Nephron progenitor cell (in vitro differentiated cells): ENCODE data around the gene CCNE1.
"Not testable (repeated sequence)": the region's sequence is repeated elsewhere in the genome, so short reads cannot be mapped to it uniquely, and the experiment has no call there.

Experiments used
- DNase-seq: peaks from one replicate; pipeline ENCODE4 v3.0.0; 2021
- H3K27ac Mint-ChIP-seq: 2 replicates; pipeline ENCODE4 v1.8.0; 2021; ENCODE audit warnings: mild to moderate bottlenecking, moderate library complexity, mixed read lengths
- H3K27me3 Mint-ChIP-seq: 2 replicates; pipeline ENCODE4 v1.8.0; 2021; ENCODE audit warnings: mild to moderate bottlenecking, low read depth, mixed read lengths; ENCODE audit not compliant: poor library complexity
- H3K36me3 Mint-ChIP-seq: 2 replicates; pipeline ENCODE4 v1.8.0; 2021; ENCODE audit warnings: low read depth, mixed read lengths
- H3K4me1 Mint-ChIP-seq: 2 replicates; pipeline ENCODE4 v1.8.0; 2021; ENCODE audit warnings: mixed read lengths
- H3K4me3 Mint-ChIP-seq: 2 replicates; pipeline ENCODE4 v1.8.0; 2021; ENCODE audit warnings: mild to moderate bottlenecking, moderate library complexity, mixed read lengths
- H3K9me3 Mint-ChIP-seq: 2 replicates; pipeline ENCODE4 v1.8.0; 2021; ENCODE audit warnings: mild to moderate bottlenecking, moderate library complexity, mixed read lengths
- TF ChIP-seq, protein P1 (sequence below): fragments of 200-600 bp; sonication (generic); IDR thresholded peaks from 2 replicates; pipeline ENCODE4 v1.5.0; 2021; ENCODE audit warnings: antibody characterized with exemption

Gene CCNE1

DNA sequence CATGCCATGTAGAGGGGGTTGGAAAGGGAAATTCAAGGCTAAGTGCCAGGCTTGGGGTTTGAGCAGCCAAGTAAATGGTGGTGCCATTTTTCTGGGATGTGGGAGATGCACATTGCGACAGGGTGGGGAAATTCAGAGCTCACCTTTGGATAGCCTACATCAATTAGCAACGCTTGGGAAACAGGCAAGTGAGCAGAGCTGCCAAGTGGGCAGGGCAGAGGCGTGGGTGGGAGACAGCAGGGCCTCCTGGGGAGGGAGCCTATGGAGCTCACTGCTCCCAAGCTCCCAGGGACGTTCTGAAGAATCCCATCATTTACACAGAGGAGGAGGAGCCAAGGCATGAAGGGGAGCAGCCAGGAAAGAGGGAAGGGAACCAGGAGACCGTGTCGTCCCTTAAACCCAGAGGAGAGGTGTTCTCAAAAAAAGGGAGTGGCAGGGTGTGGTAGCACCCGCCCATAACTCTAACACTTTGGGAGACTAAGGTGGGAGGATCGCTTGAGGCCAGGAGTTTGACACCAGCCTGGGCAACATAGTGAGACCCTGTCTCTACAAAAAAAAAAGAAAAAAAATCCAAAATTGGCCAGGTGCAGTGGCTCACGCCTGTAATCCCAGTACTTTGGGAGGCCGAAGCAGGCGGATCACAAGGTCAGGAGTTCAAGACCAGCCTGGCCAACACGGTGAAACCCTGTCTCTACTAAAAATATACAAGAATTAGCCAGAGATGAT, 11.5 kb upstream of the CCNE1 start:
- H3K27me3 Mint-ChIP-seq: peaks cover 8% of the 10 kb centered on the region
- no peaks in the 10 kb centered on the region for H3K36me3 Mint-ChIP-seq
- no peak for DNase-seq
- peaks cover 52% of the 10 kb centered on the region for H3K4me1 Mint-ChIP-seq
- TF ChIP-seq, protein P1, sequence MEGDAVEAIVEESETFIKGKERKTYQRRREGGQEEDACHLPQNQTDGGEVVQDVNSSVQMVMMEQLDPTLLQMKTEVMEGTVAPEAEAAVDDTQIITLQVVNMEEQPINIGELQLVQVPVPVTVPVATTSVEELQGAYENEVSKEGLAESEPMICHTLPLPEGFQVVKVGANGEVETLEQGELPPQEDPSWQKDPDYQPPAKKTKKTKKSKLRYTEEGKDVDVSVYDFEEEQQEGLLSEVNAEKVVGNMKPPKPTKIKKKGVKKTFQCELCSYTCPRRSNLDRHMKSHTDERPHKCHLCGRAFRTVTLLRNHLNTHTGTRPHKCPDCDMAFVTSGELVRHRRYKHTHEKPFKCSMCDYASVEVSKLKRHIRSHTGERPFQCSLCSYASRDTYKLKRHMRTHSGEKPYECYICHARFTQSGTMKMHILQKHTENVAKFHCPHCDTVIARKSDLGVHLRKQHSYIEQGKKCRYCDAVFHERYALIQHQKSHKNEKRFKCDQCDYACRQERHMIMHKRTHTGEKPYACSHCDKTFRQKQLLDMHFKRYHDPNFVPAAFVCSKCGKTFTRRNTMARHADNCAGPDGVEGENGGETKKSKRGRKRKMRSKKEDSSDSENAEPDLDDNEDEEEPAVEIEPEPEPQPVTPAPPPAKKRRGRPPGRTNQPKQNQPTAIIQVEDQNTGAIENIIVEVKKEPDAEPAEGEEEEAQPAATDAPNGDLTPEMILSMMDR: no peak
- H3K27ac Mint-ChIP-seq: no peak overlapping the region
- no peaks in the 10 kb centered on the region for H3K9me3 Mint-ChIP-seq
- H3K4me3 Mint-ChIP-seq: no peak overlapping the region

DNA sequence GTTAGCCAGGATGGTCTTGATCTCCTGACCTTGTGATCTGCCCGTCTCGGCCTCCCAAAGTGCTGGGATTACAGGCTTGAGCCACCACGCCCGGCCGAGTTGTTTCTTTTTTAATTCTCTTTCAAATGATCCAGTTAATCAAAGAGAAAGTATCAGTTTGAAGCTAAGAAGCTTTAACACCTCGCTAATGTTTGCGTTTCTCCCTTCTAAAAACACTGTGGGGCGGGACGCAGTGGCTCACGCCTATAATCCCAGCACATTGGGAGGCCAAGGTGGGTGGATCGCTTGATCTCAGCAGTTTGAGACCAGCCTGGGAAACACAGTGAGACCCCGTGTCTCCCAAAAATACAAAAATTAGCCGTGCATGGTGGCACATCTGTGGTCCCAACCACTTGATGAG, 7.8 kb upstream of the CCNE1 start:
- Mint-ChIP-seq H3K27ac (peak overlapping the region; percentile 91), H3K4me1 (peaks cover 51% of the 10 kb centered on the region)
- not testable (repeated sequence) for H3K36me3 Mint-ChIP-seq, H3K4me3 Mint-ChIP-seq, H3K27me3 Mint-ChIP-seq, DNase-seq, H3K9me3 Mint-ChIP-seq

DNA sequence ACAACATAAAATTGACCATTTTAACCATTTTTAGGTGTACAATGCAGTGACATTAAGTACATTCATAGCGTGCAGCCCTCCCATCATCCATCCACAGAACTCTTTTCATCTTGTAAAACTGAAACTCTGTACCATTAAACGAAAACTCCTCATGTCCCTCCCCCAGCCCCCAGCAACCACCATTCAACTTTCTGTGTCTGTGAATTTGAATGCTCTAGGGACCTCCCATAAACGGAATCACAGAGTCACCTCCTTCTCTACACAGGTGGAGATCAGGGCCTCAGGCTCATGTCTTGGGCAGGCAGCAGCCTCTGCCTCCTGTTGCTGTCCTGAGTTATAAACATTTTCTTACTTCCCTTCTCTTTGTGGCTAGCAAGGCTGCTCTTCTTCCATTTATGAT, 7.3 kb upstream of the CCNE1 start:
- H3K4me3 Mint-ChIP-seq: peak overlapping the region; percentile 55
- H3K9me3 Mint-ChIP-seq: no peaks in the 10 kb centered on the region
- H3K36me3 Mint-ChIP-seq: no peaks in the 10 kb centered on the region
- no peak for DNase-seq
- H3K27me3 Mint-ChIP-seq: peaks cover 7% of the 10 kb centered on the region
- TF ChIP-seq, protein P1: no peak
- H3K27ac Mint-ChIP-seq: peak overlapping the region; percentile 91
- peaks cover 47% of the 10 kb centered on the region for H3K4me1 Mint-ChIP-seq

DNA sequence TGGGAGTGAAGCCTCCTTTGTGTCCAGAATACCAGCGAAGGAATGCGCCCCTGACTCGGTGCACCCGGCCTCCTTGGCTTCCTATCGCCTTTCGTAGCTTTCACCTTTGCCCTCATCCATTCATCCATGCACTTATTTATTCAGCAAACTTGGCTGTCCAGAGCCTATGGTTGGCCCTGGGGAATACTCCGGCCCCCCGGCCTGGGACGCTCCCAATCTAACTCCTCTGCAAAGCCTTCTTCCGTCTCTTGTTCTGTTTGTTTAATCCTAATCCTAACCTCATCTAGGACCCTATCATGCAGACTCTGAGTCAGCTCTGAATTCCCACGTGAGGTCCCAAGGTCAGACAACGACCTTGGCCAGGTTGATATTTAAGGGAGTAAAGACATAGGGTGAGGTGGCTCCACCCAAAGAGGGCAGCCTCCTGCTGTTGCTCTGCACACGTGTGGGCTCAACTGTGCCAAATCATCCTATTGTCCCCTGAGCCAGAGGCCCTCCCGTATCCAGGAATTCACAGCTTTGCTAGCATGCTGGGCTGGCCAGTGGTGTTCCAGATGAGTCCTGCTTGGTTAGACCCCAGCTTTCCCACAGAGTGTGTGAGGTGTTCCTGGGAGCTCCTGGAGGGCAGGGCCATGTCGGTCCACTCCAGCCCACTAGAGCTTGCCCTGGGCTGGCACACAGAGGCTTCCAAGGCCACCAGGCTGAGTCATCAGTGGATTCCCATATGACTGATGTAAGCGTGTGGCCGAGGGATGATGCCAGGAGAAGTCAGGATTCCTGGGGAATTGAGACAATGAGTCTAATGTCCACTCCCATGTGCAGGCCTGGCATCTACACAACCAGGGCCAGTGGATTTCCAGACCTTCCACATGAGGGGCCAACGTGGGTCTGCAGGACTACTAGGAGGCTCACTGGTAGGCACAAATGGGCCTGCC, 6.5 kb upstream of the CCNE1 start:
- H3K36me3 Mint-ChIP-seq: no peaks in the 10 kb centered on the region

DNA sequence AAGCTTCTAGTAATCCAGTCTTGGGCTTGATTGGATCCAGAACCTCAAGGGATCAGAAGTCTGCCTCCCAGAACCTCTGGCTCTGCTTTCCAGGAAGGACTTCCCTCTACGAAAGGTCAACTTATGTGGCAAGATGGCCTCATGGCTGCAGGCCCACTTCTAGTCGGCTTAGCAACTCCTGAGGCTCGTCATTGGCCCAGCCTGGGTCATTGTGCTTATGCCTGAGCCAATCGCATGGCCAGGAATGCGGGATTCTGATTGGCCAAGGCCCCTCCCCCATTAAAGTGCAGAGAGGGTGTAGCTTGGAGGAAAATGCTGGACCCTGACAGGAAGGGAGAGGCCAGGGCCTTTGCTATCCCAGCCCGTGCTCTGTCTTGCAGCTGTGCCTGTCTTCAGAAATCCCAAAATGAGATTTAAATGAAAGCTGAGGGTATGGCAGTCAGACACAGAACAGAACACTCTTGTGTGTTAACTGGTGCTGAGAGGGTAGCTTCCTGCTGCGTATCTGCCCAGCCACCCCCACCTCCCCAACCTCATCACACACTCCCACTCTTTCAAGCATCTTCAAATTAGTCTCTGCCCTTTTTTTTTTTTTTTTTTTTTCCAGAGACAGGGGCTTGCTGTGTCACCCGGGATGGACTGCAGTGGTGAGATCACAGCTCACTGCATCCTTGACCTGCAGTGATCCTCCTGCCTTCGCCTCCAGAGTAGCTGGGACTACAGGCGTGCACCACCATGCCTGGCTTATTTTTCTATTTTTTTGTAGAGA, 5.5 kb upstream of the CCNE1 start:
- TF ChIP-seq, protein P1: no peak
- peaks cover 44% of the 10 kb centered on the region for H3K4me1 Mint-ChIP-seq
- H3K36me3 Mint-ChIP-seq: no peaks in the 10 kb centered on the region
- peak overlapping the region; percentile 25 for H3K27ac Mint-ChIP-seq
- peaks cover 10% of the 10 kb centered on the region for H3K27me3 Mint-ChIP-seq
- no peaks in the 10 kb centered on the region for H3K9me3 Mint-ChIP-seq
- DNase-seq: no peak
- no peak overlapping the region for H3K4me3 Mint-ChIP-seq

More for the DNA sequence above, 6.5 kb upstream of the CCNE1 start:
- TF ChIP-seq, protein P1: no peak
- H3K9me3 Mint-ChIP-seq: no peaks in the 10 kb centered on the region
- peaks cover 7% of the 10 kb centered on the region for H3K27me3 Mint-ChIP-seq
- no peak overlapping the region for H3K4me3 Mint-ChIP-seq
- DNase-seq: no peak
- H3K27ac Mint-ChIP-seq: no peak overlapping the region
- peaks cover 39% of the 10 kb centered on the region for H3K4me1 Mint-ChIP-seq

DNA sequence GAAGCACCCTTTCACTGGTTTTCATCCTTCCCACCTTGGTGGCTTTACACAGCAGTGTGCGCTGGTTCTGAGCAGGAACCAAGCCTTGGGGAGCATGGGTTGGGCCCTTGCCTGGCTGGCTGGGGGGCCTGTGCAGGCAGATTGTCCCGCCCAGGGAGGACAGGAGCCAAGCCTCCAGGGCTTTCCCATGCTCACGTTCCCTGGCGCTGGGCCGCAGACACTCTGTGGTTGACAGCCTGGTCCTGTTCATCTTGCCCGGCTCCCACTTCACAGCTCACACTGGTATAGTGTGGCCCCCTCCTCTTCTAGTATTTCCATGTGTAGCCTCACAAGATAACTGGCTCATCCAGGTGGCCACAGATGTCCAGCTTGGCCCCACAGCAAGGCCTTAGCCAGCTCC, 4.6 kb upstream of the CCNE1 start:
- DNase-seq: no peak
- TF ChIP-seq, protein P1: no peak
- Mint-ChIP-seq H3K4me1 (peaks cover 44% of the 10 kb centered on the region), H3K9me3 (no peaks in the 10 kb centered on the region), H3K4me3 (no peak overlapping the region), H3K36me3 (no peaks in the 10 kb centered on the region), H3K27ac (no peak overlapping the region), H3K27me3 (peaks cover 10% of the 10 kb centered on the region)
